SU-DHL-6 (cell line): ENCODE results near the gene NME8.

Source experiments
- H2AFZ ChIP-seq: fragments of 200-600 bp; sonication (generic); 2 replicates; pipeline ENCODE4 v1.6.1; 2014; ENCODE audit warnings: low read depth, mild to moderate bottlenecking, moderate library complexity, mixed read lengths, antibody characterized with exemption, low read length; ENCODE audit not compliant: severe bottlenecking
- H3F3A ChIP-seq: fragments of 200-600 bp; shearing (Covaris generic); 2 replicates; pipeline ENCODE4 v1.6.0; 2016; ENCODE audit warnings: antibody characterized with exemption, mild to moderate bottlenecking; ENCODE audit not compliant: insufficient read depth
- H3K27ac ChIP-seq: fragments of 200-600 bp; sonication (generic); 2 replicates; pipeline ENCODE4 v1.5.1; 2016; ENCODE audit warnings: low read depth, mild to moderate bottlenecking, low read length, moderate library complexity, mixed read lengths
- H3K27me3 ChIP-seq: fragments of 200-600 bp; sonication (generic), shearing (Covaris generic); 2 replicates; pipeline ENCODE4 v1.6.0; 2014; ENCODE audit warnings: mild to moderate bottlenecking, low read length
- H3K36me3 ChIP-seq: fragments of 200-600 bp; sonication (generic); 2 replicates; pipeline ENCODE4 v1.6.1; 2014; ENCODE audit warnings: mild to moderate bottlenecking, low read length, mixed read lengths
- H3K4me2 ChIP-seq: fragments of 300-600, 200-600 bp; shearing (Covaris generic), sonication (generic); 2 replicates; pipeline ENCODE4 v1.6.0; 2014; ENCODE audit warnings: low read length, low read depth, mild to moderate bottlenecking; ENCODE audit not compliant: poor library complexity, severe bottlenecking
- H3K4me3 ChIP-seq: fragments of 200-600 bp; sonication (generic); 2 replicates; pipeline ENCODE4 v1.5.1; 2014; ENCODE audit warnings: antibody characterized with exemption, low read length, mild to moderate bottlenecking, mixed read lengths; ENCODE audit not compliant: insufficient read depth, poor library complexity, severe bottlenecking
- H3K79me2 ChIP-seq: fragments of 200-600 bp; sonication (generic); 2 replicates; pipeline ENCODE4 v1.6.1; 2014; ENCODE audit warnings: mild to moderate bottlenecking, low read length, moderate library complexity; ENCODE audit not compliant: insufficient read depth
- H3K9ac ChIP-seq: fragments of 200-600 bp; sonication (generic); 2 replicates; pipeline ENCODE4 v1.7.0; 2014; ENCODE audit warnings: mild to moderate bottlenecking, low read length
- H3K9me2 ChIP-seq: fragments of 200-600 bp; sonication (generic); replicated peaks from 2 replicates; pipeline ENCODE4 v1.6.1; 2014; ENCODE audit warnings: low read length; ENCODE audit not compliant: insufficient read depth
- H3K9me3 ChIP-seq: fragments of 200-600 bp; sonication (generic); 2 replicates; pipeline ENCODE4 v1.6.1; 2014; ENCODE audit warnings: low read length, mixed read lengths; ENCODE audit not compliant: insufficient read depth
- H4K20me1 ChIP-seq: fragments of 200-600 bp; sonication (generic); 2 replicates; pipeline ENCODE4 v1.6.1; 2014; ENCODE audit warnings: low read depth, mild to moderate bottlenecking, antibody characterized with exemption, low read length, moderate library complexity, mixed read lengths
- CTCF ChIP-seq: fragments of 200-600 bp; sonication (generic); IDR thresholded peaks from one replicate; pipeline ENCODE4 v1.5.1; 2017; ENCODE audit warnings: antibody characterized with exemption, mild to moderate bottlenecking, low read length, moderate library complexity; ENCODE audit not compliant: insufficient read depth, poor library complexity, severe bottlenecking
- EZH2phosphoT487 ChIP-seq: fragments of 200-600 bp; sonication (generic), shearing (Covaris generic); conservative IDR thresholded peaks from 2 replicates; pipeline ENCODE4 v1.6.1; 2018; ENCODE audit warnings: mild to moderate bottlenecking, antibody characterized with exemption, low read length, moderate library complexity, mixed read lengths

NME8 gene

GRCh38 chr7:37820708-37821468, 27.5 kb upstream of the NME8 start:
- Histone ChIP-seq H3K4me2 (no peak overlapping the region), H3K9ac (no peak overlapping the region), H3K9me2 (no peaks in the 10 kb centered on the region), H3K27ac (no peak overlapping the region), H3K4me3 (no peak overlapping the region), H3K27me3 (no peaks in the 10 kb centered on the region), H3K9me3 (no peaks in the 10 kb centered on the region), H3K79me2 (no peaks in the 10 kb centered on the region), H3K36me3 (no peaks in the 10 kb centered on the region), H2AFZ (no peak overlapping the region), H4K20me1 (no peaks in the 10 kb centered on the region), H3F3A (no peaks in the 10 kb centered on the region)
- no peak for TF ChIP-seq EZH2phosphoT487
- TF ChIP-seq CTCF: no peak

DNA sequence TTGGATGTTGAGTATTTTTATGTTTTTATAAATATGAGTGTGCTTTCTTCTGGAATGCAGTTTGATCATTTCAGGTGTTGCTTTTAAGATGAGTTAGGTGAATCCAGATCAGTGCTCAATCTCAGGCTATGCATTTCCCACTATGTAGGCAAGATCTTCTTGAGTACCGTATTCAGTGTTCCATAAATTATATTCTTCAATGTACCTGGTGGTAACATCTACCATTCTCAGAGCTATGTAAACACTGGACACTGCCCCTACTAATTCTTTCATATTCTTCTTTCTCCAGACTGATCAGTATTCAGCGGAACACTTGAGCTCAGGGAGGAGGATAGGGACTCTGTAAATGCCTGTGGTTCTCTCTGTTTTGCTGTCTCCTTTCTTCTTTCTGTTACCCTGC, 25.5 kb upstream of the NME8 start:
- Histone ChIP-seq H3K79me2 (no peaks in the 10 kb centered on the region), H3K9me2 (no peaks in the 10 kb centered on the region), H3K4me3 (no peak overlapping the region), H3K9me3 (no peaks in the 10 kb centered on the region), H4K20me1 (no peaks in the 10 kb centered on the region), H3K4me2 (no peak overlapping the region), H3F3A (no peaks in the 10 kb centered on the region), H3K9ac (no peak overlapping the region), H3K36me3 (no peaks in the 10 kb centered on the region), H3K27me3 (no peaks in the 10 kb centered on the region), H3K27ac (no peak overlapping the region), H2AFZ (no peak overlapping the region)
- TF ChIP-seq EZH2phosphoT487: no peak
- TF ChIP-seq CTCF: no peak

- Histone ChIP-seq H3K9me3 (no peaks in the 10 kb centered on the region), H4K20me1 (no peaks in the 10 kb centered on the region), H3K79me2 (no peaks in the 10 kb centered on the region), H3K4me2 (no peak overlapping the region), H3K36me3 (no peaks in the 10 kb centered on the region), H3K27ac (no peak overlapping the region), H3K9me2 (no peaks in the 10 kb centered on the region), H3F3A (no peaks in the 10 kb centered on the region), H3K4me3 (no peak overlapping the region), H3K27me3 (no peaks in the 10 kb centered on the region), H3K9ac (no peak overlapping the region), H2AFZ (no peak overlapping the region)
- TF ChIP-seq EZH2phosphoT487: no peak
- TF ChIP-seq CTCF: no peak
Observed at GRCh38 chr7:37823557-37823956, 24.8 kb upstream of the NME8 start.
